HEK293 (cell line): Measurements from ENCODE around the gene CNGB1.
"Not testable (repeated sequence)": the region's sequence is repeated elsewhere in the genome, so short reads cannot be mapped to it uniquely, and the experiment has no call there.

Source experiments
- CTCF ChIA-PET: fragments of 350-600 bp; formaldehyde crosslinking; extraction: SDS; loops from one replicate; lab custom pipeline; 2021; ENCODE audit warnings: antibody characterized with exemption; lab: Yijun Ruan, JAX
- POLR2A ChIA-PET: fragments of 300-600 bp; formaldehyde crosslinking; extraction: SDS; loops from one replicate; lab custom pipeline; 2020; ENCODE audit warnings: antibody characterized with exemption, inconsistent platforms; lab: Yijun Ruan, JAX
- H3K27ac ChIP-seq: fragments of 200-500 bp; sonication (Bioruptor generic); 2 replicates; pipeline ENCODE4 v1.5.1; 2014; ENCODE audit warnings: low read depth, low read length, control low read depth, inconsistent platforms; ENCODE audit errors: extremely low read depth
- H3K36me3 ChIP-seq, 2 experiments: fragments of 200-500 bp in 1 of 2; sonication (Bioruptor generic) in 1 of 2; 1 replicate in 1 of 2; 2 replicates in 1 of 2; pipeline ENCODE4 v1.5.1; 2014 to 2017; ENCODE audit warnings: inconsistent platforms in 2 of 2, low read length in 2 of 2; ENCODE audit not compliant: control insufficient read depth in 2 of 2, insufficient read depth in 1 of 2
- H3K4me1 ChIP-seq: fragments of 200-500 bp; sonication (Bioruptor generic); 2 replicates; pipeline ENCODE4 v1.5.1; 2014; ENCODE audit warnings: mild to moderate bottlenecking, low read length, inconsistent platforms; ENCODE audit not compliant: control insufficient read depth, insufficient read depth
- H3K4me3 ChIP-seq: 2 replicates; pipeline ENCODE4 v1.5.1; 2011; ENCODE audit warnings: low read depth, mild to moderate bottlenecking, control low read depth, low read length, moderate library complexity
- H3K9me3 ChIP-seq: fragments of 200-500 bp; sonication (Bioruptor generic); 2 replicates; pipeline ENCODE4 v1.5.1; 2014; ENCODE audit warnings: low read depth, low read length, inconsistent platforms; ENCODE audit not compliant: control insufficient read depth, insufficient read depth
- BCL11B ChIP-seq: fragments of 450-650 bp; formaldehyde crosslinking; IDR thresholded peaks from 2 replicates; pipeline ENCODE4 v1.5.1; 2016; ENCODE audit warnings: low read depth, missing biosample characterization, missing genetic modification characterization
- HOXD13 ChIP-seq: sonication (generic); formaldehyde crosslinking; IDR thresholded peaks from 2 replicates; pipeline ENCODE4 v1.8.0; 2022; ENCODE audit warnings: missing genetic modification reagents, borderline replicate concordance
- KLF1 ChIP-seq: fragments of 450-650 bp; formaldehyde crosslinking; IDR thresholded peaks from 2 replicates; pipeline ENCODE4 v1.5.1; 2016; ENCODE audit warnings: missing biosample characterization, missing genetic modification characterization
- KLF17 ChIP-seq: fragments of 450-650 bp; formaldehyde crosslinking; IDR thresholded peaks from 2 replicates; pipeline ENCODE4 v1.5.1; 2016; ENCODE audit warnings: missing biosample characterization, missing genetic modification characterization
- MYNN ChIP-seq: fragments of 450-650 bp; formaldehyde crosslinking; IDR thresholded peaks from 2 replicates; pipeline ENCODE4 v1.5.1; 2016; ENCODE audit warnings: missing biosample characterization, missing genetic modification characterization, borderline replicate concordance
- OVOL3 ChIP-seq: fragments of 450-650 bp; formaldehyde crosslinking; IDR thresholded peaks from 2 replicates; pipeline ENCODE4 v1.5.1; 2016; ENCODE audit warnings: missing biosample characterization, missing genetic modification characterization
- REST ChIP-seq: fragments of 450-650 bp; formaldehyde crosslinking; IDR thresholded peaks from 2 replicates; pipeline ENCODE4 v1.5.1; 2016; ENCODE audit warnings: missing biosample characterization, missing genetic modification characterization
- ZBTB11 ChIP-seq: fragments of 450-650 bp; formaldehyde crosslinking; conservative IDR thresholded peaks from 2 replicates; pipeline ENCODE4 v1.5.1; 2016; ENCODE audit warnings: low read depth, missing biosample characterization, missing genetic modification characterization
- ZBTB20 ChIP-seq: fragments of 450-650 bp; formaldehyde crosslinking; IDR thresholded peaks from 2 replicates; pipeline ENCODE4 v1.5.1; 2016; ENCODE audit warnings: missing biosample characterization, missing genetic modification characterization
- ZNF274 ChIP-seq, 2 experiments: fragments of 200-500 bp in 1 of 2; fragments of 450-650 bp in 1 of 2; sonication (Bioruptor generic) in 1 of 2; formaldehyde crosslinking in 1 of 2; IDR thresholded peaks; 2 replicates each; pipeline versions ENCODE4 v1.5.1 to v1.6.1; 2014 to 2016; ENCODE audit warnings: borderline replicate concordance in 1 of 2, inconsistent platforms in 1 of 2, low read length in 1 of 2, missing biosample characterization in 1 of 2, missing genetic modification characterization in 1 of 2
- ZNF341 ChIP-seq: fragments of 450-650 bp; formaldehyde crosslinking; IDR thresholded peaks from 2 replicates; pipeline ENCODE4; 2016; ENCODE audit warnings: low read depth, missing biosample characterization, missing genetic modification characterization
- ZNF362 ChIP-seq: fragments of 450-650 bp; formaldehyde crosslinking; IDR thresholded peaks from 2 replicates; pipeline ENCODE4 v1.5.1; 2016; ENCODE audit warnings: missing biosample characterization, missing genetic modification characterization
- ZNF416 ChIP-seq: fragments of 450-650 bp; formaldehyde crosslinking; IDR thresholded peaks from 2 replicates; pipeline ENCODE4 v1.5.1; 2016; ENCODE audit warnings: missing biosample characterization, missing genetic modification characterization
- ZNF449 ChIP-seq: fragments of 450-650 bp; formaldehyde crosslinking; IDR thresholded peaks from 2 replicates; pipeline ENCODE4 v1.5.1; 2017; ENCODE audit warnings: missing biosample characterization, mild to moderate bottlenecking, missing genetic modification characterization, moderate library complexity
- ZNF521 ChIP-seq: fragments of 450-650 bp; formaldehyde crosslinking; IDR thresholded peaks from 2 replicates; pipeline ENCODE4 v1.5.1; 2017; ENCODE audit warnings: missing biosample characterization, mild to moderate bottlenecking, missing genetic modification characterization
- ZNF701 ChIP-seq: fragments of 450-650 bp; formaldehyde crosslinking; IDR thresholded peaks from 2 replicates; pipeline ENCODE4 v1.5.1; 2016; ENCODE audit warnings: missing biosample characterization, missing genetic modification characterization
- ZNF76 ChIP-seq: fragments of 450-650 bp; formaldehyde crosslinking; IDR thresholded peaks from 2 replicates; pipeline ENCODE4; 2016; ENCODE audit warnings: low read depth, missing biosample characterization, missing genetic modification characterization, borderline replicate concordance
- ZNF791 ChIP-seq: fragments of 450-650 bp; formaldehyde crosslinking; IDR thresholded peaks from 2 replicates; pipeline ENCODE4 v1.5.1; 2016; ENCODE audit warnings: missing biosample characterization, missing genetic modification characterization

Gene CNGB1

GRCh38 chr16:57875347-57875746, 95.6 kb downstream of the CNGB1 start (continued):
- TF ChIP-seq REST (tag by site-specific recombination) (peak; percentile 79), ZNF449 (no peak)

- Histone ChIP-seq H3K36me3 (no peaks in the 10 kb centered on the region), H3K9me3 (no peaks in the 10 kb centered on the region), H3K4me3 (no peak overlapping the region), H3K27ac (no peak overlapping the region), H3K4me1 (no peaks in the 10 kb centered on the region)
- CTCF ChIA-PET: interaction anchor here (0.7 kb wide), 2 partner anchors 10 to 129 kb away, joined by 3 read pairs; no protein-coding TSS in a partner anchor
- TF ChIP-seq KLF17 (tag by site-specific recombination) (no peak), ZNF341 (tag by site-specific recombination) (no peak), ZNF362 (tag by site-specific recombination) (no peak), ZNF701 (tag by site-specific recombination) (no peak), ZNF416 (tag by site-specific recombination) (no peak), ZNF521 (no peak), MYNN (tag by site-specific recombination) (no peak), ZBTB20 (no peak), ZNF274 (IDR thresholded peaks at IDR 0.05; ENCODE audit: low read length) (no peak), ZNF274 (tag by site-specific recombination; IDR thresholded peaks at IDR 0.05; ENCODE audit: borderline replicate concordance) (no peak)
- POLR2A ChIA-PET: no interaction called here
Measured at GRCh38 chr16:57873218-57873617, 97.7 kb downstream of the CNGB1 start.

- CTCF ChIA-PET, H3K4me3 ChIP-seq, H3K4me1 ChIP-seq, POLR2A ChIA-PET, H3K9me3 ChIP-seq, H3K27ac ChIP-seq, H3K36me3 ChIP-seq: not testable (repeated sequence)
Measured at GRCh38 chr16:57872764-57873163, 98.2 kb downstream of the CNGB1 start.

GRCh38 chr16:57871456-57871855, 99.5 kb downstream of the CNGB1 start:
- CTCF ChIA-PET: interaction anchor here (1.0 kb wide), 1 partner anchor 8 kb away, joined by 5 read pairs; no protein-coding TSS in a partner anchor
- POLR2A ChIA-PET: no interaction called here
- Histone ChIP-seq H3K9me3 (no peaks in the 10 kb centered on the region), H3K4me3 (no peak overlapping the region), H3K4me1 (peaks cover 11% of the 10 kb centered on the region), H3K36me3 (no peaks in the 10 kb centered on the region), H3K27ac (no peak overlapping the region)
- TF ChIP-seq BCL11B (tag by site-specific recombination) (no peak), ZBTB11 (no peak), HOXD13 (CRISPR knock-in tag) (no peak), KLF1 (tag by site-specific recombination) (no peak), ZNF791 (tag by site-specific recombination) (no peak), ZNF76 (no peak), OVOL3 (tag by site-specific recombination) (no peak)
